NCI-H1105 (cell line): ENCODE results near the gene ARMC7.
"Not testable (repeated sequence)": the region's sequence is repeated elsewhere in the genome, so short reads cannot be mapped to it uniquely, and the experiment has no call there.

ENCODE experiments used
- DNase-seq: peaks from one replicate; lab custom pipeline; 2025; lab: John Stamatoyannopoulos, UW

ARMC7 gene

GRCh38 chr17:75102385-75102821, 7.4 kb upstream of the ARMC7 start:
- DNase-seq = no peak

DNA sequence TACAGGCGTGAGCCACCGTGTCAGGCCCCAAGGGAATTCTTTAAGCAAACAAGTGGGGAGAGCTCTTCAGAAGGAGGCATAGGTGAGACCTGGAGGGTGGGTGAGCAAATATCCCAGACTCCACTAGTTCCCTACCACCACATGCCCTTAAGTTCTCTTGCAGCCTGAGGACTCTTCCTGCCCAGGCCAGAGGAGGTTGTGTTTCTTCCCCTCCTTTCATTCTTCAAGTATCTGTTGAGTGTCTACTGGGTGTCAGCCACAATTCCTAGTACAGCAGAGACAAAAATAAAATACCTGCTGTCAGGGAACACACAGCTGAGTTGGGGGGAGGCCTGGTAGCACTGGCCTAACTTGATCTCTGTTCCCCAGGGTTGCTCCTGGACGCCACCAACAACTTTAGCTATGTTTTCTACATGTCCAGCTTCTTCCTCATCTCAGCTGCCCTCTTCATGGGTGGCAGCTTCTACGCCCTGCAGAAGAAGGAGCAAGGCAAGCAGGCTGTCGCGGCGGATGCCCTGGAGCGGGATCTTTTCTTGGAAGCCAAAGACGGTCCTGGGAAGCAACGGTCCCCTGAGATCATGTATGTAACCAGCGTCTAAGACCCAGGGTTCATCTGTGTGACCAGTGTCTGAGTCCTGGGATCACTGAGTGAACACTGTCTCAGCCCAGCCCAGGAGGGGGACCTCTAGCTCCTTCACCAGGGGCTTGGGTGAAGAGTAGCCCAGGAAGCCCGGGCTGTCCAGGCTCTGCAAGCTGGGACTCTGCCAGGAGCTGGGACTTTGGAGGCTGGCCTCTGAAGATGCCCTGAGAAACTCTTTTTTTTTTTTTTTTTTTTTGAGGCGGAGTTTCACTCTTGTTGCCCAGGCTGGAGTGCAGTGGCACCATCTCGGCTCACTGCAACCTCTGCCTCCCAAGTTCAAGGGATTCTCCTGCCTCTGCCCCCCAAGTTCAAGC, 5.9 kb upstream of the ARMC7 start:
- DNase-seq = no peak

DNA sequence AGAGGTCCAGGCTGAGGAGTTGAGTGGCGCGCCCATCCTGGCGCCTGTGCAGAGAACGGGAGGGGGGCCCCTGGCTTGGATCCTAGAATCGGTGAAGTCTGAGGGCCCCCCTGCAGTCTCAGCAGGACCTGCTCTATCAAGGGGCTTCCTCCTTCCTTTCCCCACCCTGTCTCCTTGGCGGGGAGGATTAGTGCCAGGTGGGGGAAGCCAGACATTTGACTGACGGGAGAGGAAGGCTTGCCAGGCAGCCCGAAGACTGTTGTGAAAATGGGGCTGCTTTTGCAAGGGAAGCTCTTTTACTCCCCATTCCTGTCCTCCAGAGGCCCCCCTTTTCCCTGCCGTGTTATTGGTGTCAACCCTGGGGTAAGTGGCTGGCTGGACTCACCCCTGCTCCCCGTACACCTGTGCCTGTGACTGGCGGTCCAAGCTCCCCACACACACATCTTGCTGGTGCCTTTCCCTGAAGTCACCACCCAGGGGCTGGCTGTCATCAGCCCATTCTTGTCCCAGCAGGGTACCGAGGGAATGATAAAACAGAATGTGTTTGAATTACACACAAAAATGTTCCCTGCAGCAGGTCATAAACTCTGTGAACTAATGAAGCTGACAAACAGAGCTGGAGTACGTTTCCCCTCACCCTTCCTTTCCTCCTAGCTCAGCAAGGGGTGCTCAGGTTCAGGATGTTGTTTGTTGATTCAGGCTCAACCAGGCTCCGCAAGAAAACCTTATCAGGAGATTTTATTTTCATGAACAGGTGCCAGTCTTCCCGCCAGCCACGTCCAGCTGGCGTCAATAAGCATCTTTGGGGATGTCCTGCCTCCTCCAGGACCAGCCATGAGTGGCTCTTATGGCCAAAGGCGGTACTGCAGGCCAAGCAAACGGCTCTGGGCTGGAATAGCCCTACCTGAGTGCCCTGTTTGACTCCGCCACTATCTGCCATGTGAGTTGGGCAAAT, 4.4 kb upstream of the ARMC7 start:
- peak; percentile 35 for DNase-seq

DNA sequence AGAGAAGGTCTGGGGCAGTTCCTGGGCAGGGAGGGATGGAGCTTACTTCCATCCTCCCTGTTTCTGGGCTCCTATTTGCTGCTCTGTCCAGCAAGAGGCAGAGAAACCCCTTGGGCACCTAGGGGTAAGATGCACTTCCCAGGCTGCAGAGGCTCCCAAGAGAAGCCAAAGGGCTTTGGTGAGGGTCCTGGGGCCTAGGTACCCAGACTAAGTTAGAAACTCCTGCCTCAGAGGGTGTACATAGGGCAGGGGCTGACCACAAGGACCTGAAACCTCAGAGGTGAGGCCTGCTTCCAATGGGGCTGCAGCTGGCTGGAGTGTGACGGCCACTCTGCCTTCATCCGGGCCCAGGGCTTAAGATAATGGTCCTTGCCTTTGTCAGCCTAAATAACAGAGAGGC, 1.6 kb upstream of the ARMC7 start:
- no peak for DNase-seq

DNA sequence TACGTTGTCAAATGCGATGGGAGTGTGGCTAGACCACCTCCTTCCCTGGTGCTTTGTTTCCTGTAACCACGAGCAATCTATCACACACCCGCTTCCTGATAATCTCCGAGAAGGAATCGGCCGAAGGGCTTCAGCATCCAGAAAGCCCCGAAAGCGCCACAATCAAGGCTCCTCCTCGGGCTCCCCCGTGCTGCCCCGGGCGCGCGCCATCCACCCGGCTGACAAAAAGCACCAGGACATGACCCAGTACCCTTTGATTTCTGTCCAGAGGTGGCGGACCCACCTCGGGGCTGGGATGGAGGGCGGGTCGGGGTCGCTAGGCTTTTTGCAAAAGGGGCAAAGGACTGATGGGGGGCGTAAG, 743 bp upstream of the ARMC7 start:
- DNase-seq = no peak

GRCh38 chr17:75110234-75110937, 617 bp downstream of the ARMC7 start:
- no peak for DNase-seq

DNA sequence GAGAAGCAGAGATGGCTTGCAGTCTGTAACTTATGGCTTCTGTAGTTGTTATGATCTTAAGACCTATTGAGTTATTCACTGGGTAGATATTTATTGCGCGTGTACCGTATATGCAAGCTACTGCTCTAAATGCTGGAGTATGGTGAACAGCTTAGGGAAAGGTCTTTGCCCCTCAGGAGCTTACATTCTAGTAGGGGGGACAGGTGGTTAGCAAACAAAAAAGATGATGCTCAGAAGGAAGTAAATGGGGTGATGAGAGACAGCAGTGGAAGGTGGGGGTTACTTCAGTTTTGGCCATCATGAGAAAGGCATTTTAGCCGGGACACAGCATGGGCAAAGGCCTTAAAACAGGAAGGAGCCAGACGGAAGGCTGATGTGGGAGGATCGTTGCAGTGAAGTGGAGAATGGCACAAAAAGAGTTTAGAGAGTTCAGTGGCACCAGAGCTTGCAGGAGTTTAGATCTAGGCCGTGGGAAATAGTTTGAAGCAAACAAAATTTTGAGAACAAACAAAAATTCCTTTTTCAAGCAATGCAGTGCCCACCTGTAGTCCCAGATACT, 2.1 kb downstream of the ARMC7 start:
- DNase-seq = no peak

DNA sequence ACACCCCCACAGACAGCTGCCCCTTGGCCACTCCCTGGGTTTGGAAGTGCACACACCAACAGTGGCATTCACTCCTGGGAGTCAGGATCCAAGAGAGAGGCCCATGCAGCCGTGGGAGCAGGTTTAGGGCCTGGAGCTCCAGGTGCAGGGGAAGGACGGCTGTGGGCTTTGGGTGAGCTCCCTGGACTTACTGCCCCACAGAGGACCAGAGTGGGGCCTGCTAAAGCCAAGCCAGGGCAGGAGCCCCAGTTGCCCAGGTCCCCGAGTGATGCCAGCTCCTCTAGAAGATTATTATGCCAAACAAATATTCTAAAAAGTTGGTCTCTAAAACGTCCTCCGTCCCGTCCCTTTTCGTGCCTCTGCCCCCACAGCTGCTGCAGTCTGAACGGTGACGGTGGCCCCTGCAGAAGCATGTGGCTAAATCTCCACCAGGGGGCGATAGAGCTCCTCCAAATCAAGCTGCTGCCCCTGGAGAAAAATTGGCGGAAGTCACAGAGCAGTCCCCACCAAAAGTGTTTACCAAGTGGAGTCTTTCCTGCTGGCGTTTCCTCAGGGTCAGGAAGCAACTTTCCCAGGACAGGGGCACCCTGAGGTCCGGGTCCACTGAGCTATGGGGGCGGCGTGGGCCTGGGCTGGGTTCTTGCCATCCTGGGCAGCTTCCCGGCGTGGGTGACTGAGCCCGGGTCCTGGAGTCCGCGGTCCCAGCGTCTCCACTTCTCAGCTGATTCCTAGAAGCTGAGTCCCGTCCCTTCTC, 4.2 kb downstream of the ARMC7 start:
- peak; percentile 59 for DNase-seq

GRCh38 chr17:75114552-75115314, 5.0 kb downstream of the ARMC7 start:
- DNase-seq = no peak

GRCh38 chr17:75115555-75115954, 5.8 kb downstream of the ARMC7 start:
- DNase-seq = no peak

- no peak for DNase-seq
Observed at GRCh38 chr17:75116737-75117136, 7.0 kb downstream of the ARMC7 start.

GRCh38 chr17:75118307-75118706, 8.5 kb downstream of the ARMC7 start:
- DNase-seq = no peak

- DNase-seq = no peak
Observed at GRCh38 chr17:75124041-75124818, 14.5 kb downstream of the ARMC7 start.

DNA sequence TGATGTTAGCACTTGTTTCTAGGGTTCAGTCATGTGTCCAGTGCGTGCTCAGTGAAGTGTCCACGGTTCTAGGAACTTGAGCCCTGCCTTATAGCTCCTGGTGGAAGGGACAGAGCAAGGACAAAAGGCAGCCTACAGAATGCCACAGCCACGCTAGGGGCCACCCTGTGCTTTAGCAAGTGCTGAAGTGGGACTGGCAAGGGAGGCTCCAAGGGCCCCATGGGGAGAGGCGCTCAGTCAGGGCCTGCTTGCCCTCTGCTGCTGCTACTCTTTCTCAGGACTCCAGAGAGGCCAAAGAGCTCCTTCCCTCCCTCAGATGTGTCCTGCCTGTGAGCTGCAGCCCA, 15.0 kb downstream of the ARMC7 start:
- no peak for DNase-seq

DNA sequence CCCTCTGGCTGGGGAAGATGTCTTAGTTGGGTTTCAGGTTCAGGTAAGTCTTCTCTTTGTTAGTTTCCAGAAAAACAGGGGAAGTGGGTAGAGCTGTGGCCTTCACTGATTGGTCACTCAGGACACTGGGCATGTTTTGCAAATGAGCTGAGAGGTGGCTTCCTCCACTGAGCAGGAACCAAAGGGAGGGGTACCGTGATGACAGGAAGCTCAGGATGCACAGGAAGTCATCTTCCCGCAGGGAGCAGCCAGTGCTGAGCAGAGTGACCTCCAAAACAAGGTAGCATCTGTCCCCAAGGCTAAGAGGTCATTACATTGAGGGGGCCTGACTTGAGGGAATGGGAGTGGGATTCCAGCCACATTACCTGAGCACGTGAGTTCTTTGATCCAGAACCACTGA, 16.2 kb downstream of the ARMC7 start:
- DNase-seq = no peak

GRCh38 chr17:75126954-75127353, 17.2 kb downstream of the ARMC7 start:
- no peak for DNase-seq

GRCh38 chr17:75127936-75128335, 18.2 kb downstream of the ARMC7 start:
- DNase-seq = not testable (repeated sequence)

GRCh38 chr17:75128694-75129505, 19.1 kb downstream of the ARMC7 start:
- DNase-seq = no peak

DNA sequence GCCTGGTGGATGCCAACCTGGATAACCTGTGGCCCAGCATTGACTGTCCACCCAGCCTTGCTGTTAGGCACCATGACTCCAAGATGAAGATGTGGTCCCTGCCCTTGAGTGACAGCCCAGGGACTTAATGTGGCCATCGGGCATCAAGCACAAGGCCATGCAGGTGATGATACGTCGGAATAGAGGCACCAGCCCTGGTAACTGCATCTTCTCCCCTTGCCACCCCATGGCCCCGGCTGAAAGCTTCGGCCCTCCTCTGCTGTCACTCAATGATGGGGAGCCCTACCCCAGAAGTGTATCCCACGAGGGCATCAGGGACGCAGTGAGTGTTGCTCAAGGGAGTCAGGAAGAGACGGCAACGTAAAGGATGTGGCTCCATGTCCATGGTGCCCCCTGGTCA, 19.8 kb downstream of the ARMC7 start:
- DNase-seq = no peak
